ENCODE data around the gene LAMA5. TPM values are rescaled to one million over a fixed set of nuclear protein-coding genes. Genes with fewer than 3 reads are reported as not detected.

LAMA5 gene
- total and polyA plus RNA-seq, 2 experiments from 2014 or later = 201 to 298 TPM

DNA sequence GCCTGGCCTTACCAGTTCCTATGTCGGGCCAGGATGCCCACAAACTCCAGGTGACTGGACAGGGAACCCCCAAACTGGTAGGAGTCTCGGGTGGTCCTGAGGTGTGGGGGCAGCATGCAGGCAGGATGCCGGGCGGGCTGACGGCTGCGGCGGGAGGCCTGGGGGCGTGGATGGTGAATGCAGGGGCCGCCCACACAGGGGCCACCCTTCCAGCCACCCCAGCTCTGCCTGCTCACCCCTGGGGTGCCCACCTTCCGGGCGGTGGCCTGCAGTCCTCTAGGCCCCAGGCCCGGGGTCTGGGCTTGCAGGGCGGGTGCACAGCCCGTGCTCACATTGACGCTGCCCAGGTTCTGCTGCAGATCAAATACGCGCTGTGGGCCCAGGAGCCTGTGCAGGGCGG lies 56.0 kb downstream of the LAMA5 start:
- H3F3A ChIP-seq (replicated peaks; ENCODE audit: low read depth) = peaks cover 40% of the 10 kb centered on the region
- TF ChIP-seq, protein P1, sequence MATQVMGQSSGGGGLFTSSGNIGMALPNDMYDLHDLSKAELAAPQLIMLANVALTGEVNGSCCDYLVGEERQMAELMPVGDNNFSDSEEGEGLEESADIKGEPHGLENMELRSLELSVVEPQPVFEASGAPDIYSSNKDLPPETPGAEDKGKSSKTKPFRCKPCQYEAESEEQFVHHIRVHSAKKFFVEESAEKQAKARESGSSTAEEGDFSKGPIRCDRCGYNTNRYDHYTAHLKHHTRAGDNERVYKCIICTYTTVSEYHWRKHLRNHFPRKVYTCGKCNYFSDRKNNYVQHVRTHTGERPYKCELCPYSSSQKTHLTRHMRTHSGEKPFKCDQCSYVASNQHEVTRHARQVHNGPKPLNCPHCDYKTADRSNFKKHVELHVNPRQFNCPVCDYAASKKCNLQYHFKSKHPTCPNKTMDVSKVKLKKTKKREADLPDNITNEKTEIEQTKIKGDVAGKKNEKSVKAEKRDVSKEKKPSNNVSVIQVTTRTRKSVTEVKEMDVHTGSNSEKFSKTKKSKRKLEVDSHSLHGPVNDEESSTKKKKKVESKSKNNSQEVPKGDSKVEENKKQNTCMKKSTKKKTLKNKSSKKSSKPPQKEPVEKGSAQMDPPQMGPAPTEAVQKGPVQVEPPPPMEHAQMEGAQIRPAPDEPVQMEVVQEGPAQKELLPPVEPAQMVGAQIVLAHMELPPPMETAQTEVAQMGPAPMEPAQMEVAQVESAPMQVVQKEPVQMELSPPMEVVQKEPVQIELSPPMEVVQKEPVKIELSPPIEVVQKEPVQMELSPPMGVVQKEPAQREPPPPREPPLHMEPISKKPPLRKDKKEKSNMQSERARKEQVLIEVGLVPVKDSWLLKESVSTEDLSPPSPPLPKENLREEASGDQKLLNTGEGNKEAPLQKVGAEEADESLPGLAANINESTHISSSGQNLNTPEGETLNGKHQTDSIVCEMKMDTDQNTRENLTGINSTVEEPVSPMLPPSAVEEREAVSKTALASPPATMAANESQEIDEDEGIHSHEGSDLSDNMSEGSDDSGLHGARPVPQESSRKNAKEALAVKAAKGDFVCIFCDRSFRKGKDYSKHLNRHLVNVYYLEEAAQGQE (IDR thresholded peaks at IDR 0.05; ENCODE audit: unreplicated experiment) = no peak
- TF ChIP-seq, protein P2, sequence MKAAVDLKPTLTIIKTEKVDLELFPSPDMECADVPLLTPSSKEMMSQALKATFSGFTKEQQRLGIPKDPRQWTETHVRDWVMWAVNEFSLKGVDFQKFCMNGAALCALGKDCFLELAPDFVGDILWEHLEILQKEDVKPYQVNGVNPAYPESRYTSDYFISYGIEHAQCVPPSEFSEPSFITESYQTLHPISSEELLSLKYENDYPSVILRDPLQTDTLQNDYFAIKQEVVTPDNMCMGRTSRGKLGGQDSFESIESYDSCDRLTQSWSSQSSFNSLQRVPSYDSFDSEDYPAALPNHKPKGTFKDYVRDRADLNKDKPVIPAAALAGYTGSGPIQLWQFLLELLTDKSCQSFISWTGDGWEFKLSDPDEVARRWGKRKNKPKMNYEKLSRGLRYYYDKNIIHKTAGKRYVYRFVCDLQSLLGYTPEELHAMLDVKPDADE (IDR thresholded peaks at IDR 0.05) = no peak
- TF ChIP-seq ZNF114 (CRISPR knock-in tag; IDR thresholded peaks at IDR 0.05) (no peak), EZH2 (IDR thresholded peaks at IDR 0.05; ENCODE audit: low read depth, unreplicated experiment) (no peak), EZH2phosphoT487 (IDR thresholded peaks at IDR 0.05; ENCODE audit: unreplicated experiment) (no peak), NANOG (IDR thresholded peaks at IDR 0.05; ENCODE audit: borderline replicate concordance) (no peak), JUNB (IDR thresholded peaks at IDR 0.05; ENCODE audit: unreplicated experiment) (no peak), POLR2AphosphoS5 (IDR thresholded peaks at IDR 0.05; ENCODE audit: low read depth) (no peak), ZNF331 (CRISPR knock-in tag; IDR thresholded peaks at IDR 0.05; ENCODE audit: low read depth) (no peak), STAT1 (IDR thresholded peaks at IDR 0.05; ENCODE audit: unreplicated experiment) (no peak), CREB1 (CRISPR knock-in tag; IDR thresholded peaks at IDR 0.05; ENCODE audit: low read depth) (no peak)
- TF ChIP-seq, protein P3, sequence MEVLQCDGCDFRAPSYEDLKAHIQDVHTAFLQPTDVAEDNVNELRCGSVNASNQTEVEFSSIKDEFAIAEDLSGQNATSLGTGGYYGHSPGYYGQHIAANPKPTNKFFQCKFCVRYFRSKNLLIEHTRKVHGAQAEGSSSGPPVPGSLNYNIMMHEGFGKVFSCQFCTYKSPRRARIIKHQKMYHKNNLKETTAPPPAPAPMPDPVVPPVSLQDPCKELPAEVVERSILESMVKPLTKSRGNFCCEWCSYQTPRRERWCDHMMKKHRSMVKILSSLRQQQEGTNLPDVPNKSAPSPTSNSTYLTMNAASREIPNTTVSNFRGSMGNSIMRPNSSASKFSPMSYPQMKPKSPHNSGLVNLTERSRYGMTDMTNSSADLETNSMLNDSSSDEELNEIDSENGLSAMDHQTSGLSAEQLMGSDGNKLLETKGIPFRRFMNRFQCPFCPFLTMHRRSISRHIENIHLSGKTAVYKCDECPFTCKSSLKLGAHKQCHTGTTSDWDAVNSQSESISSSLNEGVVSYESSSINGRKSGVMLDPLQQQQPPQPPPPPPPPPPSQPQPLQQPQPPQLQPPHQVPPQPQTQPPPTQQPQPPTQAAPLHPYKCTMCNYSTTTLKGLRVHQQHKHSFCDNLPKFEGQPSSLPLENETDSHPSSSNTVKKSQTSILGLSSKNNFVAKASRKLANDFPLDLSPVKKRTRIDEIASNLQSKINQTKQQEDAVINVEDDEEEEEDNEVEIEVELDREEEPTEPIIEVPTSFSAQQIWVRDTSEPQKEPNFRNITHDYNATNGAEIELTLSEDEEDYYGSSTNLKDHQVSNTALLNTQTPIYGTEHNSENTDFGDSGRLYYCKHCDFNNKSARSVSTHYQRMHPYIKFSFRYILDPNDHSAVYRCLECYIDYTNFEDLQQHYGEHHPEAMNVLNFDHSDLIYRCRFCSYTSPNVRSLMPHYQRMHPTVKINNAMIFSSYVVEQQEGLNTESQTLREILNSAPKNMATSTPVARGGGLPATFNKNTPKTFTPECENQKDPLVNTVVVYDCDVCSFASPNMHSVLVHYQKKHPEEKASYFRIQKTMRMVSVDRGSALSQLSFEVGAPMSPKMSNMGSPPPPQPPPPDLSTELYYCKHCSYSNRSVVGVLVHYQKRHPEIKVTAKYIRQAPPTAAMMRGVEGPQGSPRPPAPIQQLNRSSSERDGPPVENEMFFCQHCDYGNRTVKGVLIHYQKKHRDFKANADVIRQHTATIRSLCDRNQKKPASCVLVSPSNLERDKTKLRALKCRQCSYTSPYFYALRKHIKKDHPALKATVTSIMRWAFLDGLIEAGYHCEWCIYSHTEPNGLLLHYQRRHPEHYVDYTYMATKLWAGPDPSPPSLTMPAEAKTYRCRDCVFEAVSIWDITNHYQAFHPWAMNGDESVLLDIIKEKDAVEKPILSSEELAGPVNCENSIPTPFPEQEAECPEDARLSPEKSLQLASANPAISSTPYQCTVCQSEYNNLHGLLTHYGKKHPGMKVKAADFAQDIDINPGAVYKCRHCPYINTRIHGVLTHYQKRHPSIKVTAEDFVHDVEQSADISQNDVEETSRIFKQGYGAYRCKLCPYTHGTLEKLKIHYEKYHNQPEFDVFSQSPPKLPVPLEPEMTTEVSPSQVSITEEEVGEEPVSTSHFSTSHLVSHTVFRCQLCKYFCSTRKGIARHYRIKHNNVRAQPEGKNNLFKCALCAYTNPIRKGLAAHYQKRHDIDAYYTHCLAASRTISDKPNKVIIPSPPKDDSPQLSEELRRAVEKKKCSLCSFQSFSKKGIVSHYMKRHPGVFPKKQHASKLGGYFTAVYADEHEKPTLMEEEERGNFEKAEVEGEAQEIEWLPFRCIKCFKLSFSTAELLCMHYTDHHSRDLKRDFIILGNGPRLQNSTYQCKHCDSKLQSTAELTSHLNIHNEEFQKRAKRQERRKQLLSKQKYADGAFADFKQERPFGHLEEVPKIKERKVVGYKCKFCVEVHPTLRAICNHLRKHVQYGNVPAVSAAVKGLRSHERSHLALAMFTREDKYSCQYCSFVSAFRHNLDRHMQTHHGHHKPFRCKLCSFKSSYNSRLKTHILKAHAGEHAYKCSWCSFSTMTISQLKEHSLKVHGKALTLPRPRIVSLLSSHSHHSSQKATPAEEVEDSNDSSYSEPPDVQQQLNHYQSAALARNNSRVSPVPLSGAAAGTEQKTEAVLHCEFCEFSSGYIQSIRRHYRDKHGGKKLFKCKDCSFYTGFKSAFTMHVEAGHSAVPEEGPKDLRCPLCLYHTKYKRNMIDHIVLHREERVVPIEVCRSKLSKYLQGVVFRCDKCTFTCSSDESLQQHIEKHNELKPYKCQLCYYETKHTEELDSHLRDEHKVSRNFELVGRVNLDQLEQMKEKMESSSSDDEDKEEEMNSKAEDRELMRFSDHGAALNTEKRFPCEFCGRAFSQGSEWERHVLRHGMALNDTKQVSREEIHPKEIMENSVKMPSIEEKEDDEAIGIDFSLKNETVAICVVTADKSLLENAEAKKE (CRISPR knock-in tag; IDR thresholded peaks at IDR 0.05) = no peak
- TF ChIP-seq, protein P4, sequence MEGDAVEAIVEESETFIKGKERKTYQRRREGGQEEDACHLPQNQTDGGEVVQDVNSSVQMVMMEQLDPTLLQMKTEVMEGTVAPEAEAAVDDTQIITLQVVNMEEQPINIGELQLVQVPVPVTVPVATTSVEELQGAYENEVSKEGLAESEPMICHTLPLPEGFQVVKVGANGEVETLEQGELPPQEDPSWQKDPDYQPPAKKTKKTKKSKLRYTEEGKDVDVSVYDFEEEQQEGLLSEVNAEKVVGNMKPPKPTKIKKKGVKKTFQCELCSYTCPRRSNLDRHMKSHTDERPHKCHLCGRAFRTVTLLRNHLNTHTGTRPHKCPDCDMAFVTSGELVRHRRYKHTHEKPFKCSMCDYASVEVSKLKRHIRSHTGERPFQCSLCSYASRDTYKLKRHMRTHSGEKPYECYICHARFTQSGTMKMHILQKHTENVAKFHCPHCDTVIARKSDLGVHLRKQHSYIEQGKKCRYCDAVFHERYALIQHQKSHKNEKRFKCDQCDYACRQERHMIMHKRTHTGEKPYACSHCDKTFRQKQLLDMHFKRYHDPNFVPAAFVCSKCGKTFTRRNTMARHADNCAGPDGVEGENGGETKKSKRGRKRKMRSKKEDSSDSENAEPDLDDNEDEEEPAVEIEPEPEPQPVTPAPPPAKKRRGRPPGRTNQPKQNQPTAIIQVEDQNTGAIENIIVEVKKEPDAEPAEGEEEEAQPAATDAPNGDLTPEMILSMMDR (conservative IDR thresholded peaks at IDR 0.05; ENCODE audit: low read depth in 2 of 2) = no peak
- H3K36me3 ChIP-seq (ENCODE audit: insufficient read depth) = peaks cover 25% of the 10 kb centered on the region
- Mint-ChIP-seq H3K4me3 (no peak overlapping the region), H3K27ac (no peak overlapping the region), H3K9me3 (no peaks in the 10 kb centered on the region; the same call in 2 of the 3 replicates), H3K36me3 (ENCODE audit: low read depth) (peaks cover 50% of the 10 kb centered on the region), H3K4me1 (no peaks in the 10 kb centered on the region; the same call in 2 of the 3 replicates), H3K27me3 (ENCODE audit: insufficient read depth, low read depth, poor library complexity) (peaks cover 17% of the 10 kb centered on the region)
- no peaks in the 10 kb centered on the region for H3K4me1 ChIP-seq (ENCODE audit: insufficient read depth)
- peaks cover 3% of the 10 kb centered on the region; the same call in 1 of the 2 replicates for H4K20me1 ChIP-seq (replicated peaks; ENCODE audit: insufficient read depth)
- H3K9me2 ChIP-seq (ENCODE audit: insufficient read depth) = no peaks in the 10 kb centered on the region
- no peaks in the 10 kb centered on the region for H3K27me3 ChIP-seq (ENCODE audit: insufficient read depth)
- H3K27ac ChIP-seq (ENCODE audit: low read depth) = no peak overlapping the region
- ATAC-seq (no peak), DNase-seq (ENCODE audit: low spot score) (no peak)
- no peak overlapping the region for H3K4me2 ChIP-seq
- no peak overlapping the region for H3K4me3 ChIP-seq
- H2AFZ ChIP-seq = no peak overlapping the region
- peaks cover 3% of the 10 kb centered on the region; the same call in 1 of the 2 replicates for H3K79me2 ChIP-seq (replicated peaks; ENCODE audit: insufficient read depth)

Measured in GM23338 (cell line).